ENCODE results near the gene BAZ1A.

The BAZ1A gene

DNA sequence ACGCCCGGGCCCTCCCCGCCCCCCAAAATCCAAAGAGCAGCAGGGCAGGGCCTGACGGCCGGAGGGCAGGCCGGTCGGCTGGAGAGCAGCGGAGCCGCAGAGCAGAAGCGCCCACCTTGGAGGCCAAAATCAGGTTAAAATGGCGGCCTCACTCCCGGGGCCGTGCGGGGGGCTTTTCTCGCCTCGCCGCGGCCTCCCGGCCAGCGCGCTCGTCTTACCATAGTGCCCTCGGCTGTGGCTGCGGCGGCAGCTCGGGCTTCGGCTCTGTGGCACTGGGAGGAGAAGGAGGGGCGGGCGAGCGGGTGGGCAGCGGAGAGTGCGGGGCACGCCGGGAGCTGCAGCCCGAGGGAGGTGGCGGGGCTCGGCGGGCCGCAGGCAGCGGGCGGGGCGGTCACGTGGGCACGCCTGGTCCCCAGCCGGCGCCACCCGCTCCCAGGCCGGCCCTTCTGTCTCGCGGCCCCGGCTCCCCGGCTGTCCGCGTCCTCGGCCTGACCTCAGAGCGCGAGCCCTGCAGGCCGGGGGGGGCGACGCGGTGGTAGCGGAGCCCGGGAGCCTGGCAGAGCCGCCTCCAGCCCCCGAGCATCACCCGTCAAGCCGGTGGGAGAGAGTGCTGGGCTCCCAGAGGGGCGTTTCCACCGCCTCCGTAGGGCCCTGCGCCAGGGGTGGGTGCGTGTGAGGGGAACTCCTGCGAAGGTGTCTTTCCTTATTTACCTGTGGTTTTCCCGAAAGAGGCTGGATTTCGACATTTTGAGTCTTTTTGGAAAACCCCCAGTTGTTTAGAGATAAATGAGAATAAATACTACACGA, 160.6 kb downstream of the BAZ1A start, which contains the start of gene CFL2:
TSS of gene CFL2 (minus strand) at position 274 of the 807 bp plus-strand sequence. CDS start at position 221, 53 bp downstream.
- DNase-seq, result peak; percentile 62

DNA sequence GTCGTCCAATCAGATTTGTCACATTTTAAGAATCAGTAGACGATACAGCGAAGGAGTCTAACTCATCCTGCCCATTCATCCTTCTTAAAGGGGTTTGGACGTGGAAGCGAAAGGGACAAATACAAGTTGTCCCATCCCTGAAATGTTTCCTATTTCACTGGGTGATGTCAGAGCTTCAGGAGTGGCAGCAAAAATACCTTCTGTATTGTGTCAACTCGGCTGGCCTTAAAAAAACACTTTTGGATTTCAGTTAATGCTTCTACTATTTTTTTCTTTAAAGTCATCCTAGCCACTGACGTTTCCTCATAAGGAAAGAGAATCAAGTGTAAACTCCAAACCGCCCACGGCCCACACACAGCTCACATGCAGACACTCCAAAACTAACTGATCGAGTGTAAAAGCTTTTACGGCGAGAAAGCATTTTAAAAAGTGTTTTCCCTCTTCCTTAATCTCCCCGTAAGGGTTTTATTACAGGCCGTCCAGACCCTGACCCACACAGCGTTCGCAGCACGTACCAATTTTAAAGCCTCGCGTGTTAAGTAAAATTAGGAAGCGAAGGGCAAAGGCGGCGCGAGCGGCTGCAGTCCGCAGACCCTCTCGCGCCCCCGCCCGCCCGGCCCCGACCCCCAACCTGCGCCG, 161.4 kb downstream of the BAZ1A start:
- no peak for DNase-seq

DNA sequence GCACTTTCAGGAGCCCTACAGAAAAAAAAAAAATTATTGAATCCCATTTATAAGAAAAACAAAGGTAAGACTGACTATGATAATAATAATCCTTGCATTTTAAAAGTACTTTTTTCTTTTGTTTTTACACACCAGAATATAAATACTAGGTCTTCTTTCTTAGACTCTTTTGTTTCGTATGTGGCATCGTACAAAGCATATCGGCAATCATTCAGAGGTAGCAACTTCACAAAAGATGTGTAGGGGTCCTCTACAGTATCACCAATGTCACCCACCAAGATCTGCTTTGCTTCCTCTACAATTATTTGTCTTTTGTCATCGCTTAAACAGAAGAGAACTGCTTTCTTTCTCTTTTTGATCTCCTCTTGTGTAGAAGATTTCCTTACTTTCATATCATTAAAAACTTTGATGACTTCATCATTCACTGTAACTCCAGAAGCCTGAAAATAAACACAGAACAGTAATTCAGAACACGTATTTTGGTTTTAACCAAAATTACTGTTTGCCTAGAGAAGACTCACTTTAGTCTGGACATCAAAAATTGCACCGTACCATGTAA, 162.0 kb downstream of the BAZ1A start:
- no peak for DNase-seq

- no peak for DNase-seq
Measured at GRCh38 chr14:34711796-34712712, 163.1 kb downstream of the BAZ1A start.

DNA sequence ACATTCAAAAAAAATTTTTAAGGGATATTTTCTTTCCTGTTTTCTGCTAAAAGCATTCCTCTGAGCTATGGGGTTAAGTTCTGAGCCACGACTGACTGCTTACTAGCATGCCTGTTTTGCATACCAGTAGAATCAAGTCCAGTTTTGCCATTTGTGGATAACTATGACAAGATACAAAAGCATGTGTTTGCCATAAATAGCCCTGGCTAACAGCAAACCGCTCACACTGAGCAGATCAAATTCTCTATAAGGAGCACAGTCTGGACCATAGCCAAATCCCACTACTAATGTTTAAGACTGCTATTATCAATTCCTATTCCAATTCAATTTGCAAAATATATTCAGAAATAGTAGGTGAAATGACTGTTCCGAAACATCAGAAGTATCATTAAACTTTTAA, 164.0 kb downstream of the BAZ1A start:
- DNase-seq, result no peak

GRCh38 chr14:34710744-34711143, 164.4 kb downstream of the BAZ1A start:
- no peak for DNase-seq

- DNase-seq, result no peak
Measured at GRCh38 chr14:34710006-34710405, 165.2 kb downstream of the BAZ1A start.

GRCh38 chr14:34707722-34708121, 167.4 kb downstream of the BAZ1A start:
- no peak for DNase-seq

All from GDM1 (cell line).